IPS-NIHi11 (cell line): Measurements from ENCODE around the gene ZNF516.

Experiments used
- DNase-seq: peaks from one replicate; pipeline ENCODE4 v3.0.0; 2012; ENCODE audit warnings: mixed read lengths, low spot score

ZNF516 gene

GRCh38 chr18:76506974-76507764, 12.1 kb upstream of the ZNF516 start:
- no peak for DNase-seq

DNA sequence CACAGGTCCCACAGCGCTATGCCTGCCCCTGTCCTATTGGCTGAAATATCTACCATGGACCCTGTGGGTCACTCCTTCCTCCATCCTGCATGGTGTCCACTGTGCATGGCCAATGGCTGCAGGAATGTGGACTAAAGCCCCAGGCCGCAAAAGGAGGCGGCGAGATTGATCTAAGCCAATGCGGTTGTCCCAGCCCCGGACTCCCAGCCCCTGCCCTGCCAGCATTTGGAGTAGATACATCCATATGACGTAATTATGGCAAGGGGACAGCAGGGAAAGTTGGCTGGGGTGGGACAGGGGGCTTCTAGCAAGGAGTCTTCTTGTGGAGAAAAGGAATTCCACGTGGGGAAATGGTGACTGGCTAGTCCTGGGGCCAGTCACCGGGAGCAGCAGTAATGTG, 11.4 kb upstream of the ZNF516 start:
- no peak for DNase-seq

DNA sequence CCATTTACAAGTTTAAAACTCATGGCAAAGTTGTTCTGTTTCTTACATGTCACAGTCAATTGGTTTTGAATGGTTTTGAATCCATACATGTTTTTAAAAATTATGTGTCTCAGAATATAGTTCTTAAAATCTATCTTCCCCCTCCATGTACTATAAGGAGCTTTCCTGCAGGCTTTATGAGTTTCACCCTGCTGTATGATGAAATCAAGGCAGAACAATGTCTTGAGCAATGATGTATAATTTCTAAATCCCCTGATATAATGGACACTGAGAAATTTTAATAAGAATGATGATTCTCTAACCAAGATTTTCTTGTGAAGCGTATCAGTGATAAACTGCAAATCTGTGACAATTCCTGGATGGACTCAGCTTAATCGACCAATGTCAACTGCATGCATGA, 10.6 kb upstream of the ZNF516 start:
- no peak for DNase-seq

DNA sequence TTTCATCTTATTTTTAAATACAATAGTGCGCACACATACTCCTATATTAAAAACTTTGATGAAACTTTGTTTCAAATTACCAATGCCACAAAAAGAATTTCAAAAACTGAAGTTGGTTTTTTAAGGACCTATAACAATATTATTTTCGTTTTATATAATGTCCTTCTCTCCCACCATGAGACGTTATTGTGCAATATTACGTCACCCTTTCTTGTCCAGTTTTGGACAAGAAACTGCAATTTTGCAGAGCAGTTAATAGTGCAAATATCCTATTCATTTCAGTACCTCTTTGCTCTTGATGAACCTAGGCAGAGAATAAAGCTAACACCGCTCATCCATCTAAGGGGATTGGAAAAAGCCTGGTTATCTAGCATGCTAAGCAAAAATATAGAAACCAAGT, 9.7 kb upstream of the ZNF516 start:
- no peak for DNase-seq

DNA sequence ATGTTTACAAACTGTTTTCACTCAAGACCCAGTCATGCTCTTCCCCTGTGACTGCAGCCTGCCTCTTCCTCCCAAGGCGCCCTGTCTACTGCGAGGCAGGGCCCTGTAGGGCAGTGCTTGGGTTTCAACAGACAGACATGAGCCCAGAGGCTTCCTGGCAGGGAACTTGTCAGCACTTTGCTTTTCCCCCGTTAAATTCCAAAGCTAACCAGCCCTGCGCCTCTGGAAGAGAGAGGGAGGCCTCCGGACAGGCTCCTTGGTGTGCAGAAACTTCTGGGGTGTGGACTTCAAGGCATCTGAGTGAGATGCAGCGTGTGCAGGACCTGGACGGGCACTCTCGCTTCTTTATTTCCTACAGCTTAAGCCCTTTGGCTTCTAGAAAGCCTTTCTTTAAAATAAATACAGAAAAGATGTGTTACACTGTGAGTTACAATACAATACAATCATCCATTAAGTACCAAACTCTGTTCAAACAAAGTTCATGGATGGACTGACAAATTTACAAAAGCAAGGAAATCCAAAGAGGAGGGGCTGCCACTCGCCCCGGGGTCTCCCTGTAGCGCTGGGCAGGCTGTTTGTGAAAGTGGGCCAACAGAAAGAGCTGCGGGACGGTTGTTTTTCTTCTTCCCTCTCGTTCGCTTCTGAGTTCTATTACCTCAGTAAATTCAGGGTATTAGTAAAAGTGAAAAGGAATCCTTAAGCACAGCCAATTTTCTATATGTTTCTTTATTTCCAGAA, 8.8 kb upstream of the ZNF516 start:
- DNase-seq = no peak

- DNase-seq = no peak
Observed at GRCh38 chr18:76502551-76502950, 7.5 kb upstream of the ZNF516 start.

DNA sequence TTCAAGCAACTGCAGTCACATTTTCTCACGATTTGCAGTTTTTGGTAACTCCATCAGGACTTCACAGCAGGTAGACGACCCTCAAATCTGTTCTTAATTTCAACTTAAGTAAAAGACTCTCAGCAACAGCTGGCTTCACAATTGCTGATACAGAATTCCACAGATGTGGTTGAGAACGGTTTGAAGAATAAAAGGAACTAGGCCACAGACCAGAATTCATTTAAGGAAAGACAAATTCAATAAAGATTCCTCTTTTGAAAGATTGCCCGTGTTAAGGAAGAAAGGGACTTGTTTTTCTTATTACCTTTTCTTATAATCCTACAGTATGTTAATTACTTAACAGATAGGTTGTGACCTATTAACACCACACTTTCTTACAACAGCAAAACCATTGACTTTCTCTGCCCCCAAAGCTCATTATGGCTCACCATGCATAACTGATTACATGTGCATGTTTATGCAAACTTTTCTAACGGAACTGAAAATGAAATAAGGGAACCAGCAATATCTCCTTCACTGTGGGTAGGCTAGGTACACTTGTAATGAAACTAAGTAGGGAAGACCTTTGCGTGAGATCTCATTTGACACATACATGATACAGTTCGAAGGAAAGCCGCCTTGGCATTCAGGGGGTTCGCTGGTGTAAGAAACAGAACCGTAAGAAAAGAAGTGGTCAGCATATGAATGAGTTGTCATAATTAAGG, 4.7 kb upstream of the ZNF516 start:
- no peak for DNase-seq

GRCh38 chr18:76499021-76499420, 4.0 kb upstream of the ZNF516 start:
- no peak for DNase-seq

- no peak for DNase-seq
Observed at GRCh38 chr18:76498064-76498463, 3.0 kb upstream of the ZNF516 start.

- DNase-seq = no peak
Observed at GRCh38 chr18:76497021-76497420, 2.0 kb upstream of the ZNF516 start.

DNA sequence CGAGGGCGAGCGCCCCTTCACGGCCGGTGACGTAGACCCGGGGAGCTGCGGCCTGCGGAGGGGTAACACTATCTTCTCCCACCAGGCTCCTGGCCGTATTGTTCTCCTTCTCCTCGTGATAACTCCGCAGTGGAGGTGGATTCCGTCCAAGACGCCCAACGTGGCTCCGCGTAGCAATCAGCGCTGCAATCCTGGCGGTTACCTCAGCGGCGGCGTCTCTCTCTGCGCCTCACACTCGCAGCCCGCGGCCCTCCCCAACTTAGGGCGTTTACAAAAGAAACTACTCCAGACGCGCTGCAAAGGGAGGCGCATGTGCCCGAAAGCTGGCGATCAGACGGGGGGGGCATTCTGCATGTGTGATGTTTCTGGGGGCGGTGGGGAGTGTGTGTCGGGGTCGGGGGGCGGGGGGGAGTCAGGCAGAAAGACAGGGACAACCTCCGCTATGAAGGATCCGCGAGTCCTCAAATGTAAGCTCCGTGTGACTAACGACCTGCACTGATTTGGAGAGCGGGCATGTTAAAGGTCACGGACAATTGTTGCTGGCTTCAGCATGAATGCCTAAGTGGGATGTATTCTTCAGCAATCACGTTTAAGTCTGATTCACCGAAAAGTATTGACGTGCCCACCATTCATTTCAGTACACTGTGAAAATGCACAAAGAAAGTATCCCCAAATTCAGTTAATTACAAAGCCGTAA, 1.3 kb upstream of the ZNF516 start:
- peak; percentile 51 for DNase-seq

- peak; percentile 44 for DNase-seq
Observed at GRCh38 chr18:76495435-76496193, 572 bp upstream of the ZNF516 start.

GRCh38 chr18:76494231-76495005, 624 bp downstream of the ZNF516 start:
- DNase-seq = peak; percentile 34

- no peak for DNase-seq
Observed at GRCh38 chr18:76493213-76494161, 1.6 kb downstream of the ZNF516 start.

GRCh38 chr18:76492669-76493212, 2.3 kb downstream of the ZNF516 start:
- peak; percentile 94 for DNase-seq

GRCh38 chr18:76491776-76492668, 3.0 kb downstream of the ZNF516 start:
- peak; percentile 37 for DNase-seq

DNA sequence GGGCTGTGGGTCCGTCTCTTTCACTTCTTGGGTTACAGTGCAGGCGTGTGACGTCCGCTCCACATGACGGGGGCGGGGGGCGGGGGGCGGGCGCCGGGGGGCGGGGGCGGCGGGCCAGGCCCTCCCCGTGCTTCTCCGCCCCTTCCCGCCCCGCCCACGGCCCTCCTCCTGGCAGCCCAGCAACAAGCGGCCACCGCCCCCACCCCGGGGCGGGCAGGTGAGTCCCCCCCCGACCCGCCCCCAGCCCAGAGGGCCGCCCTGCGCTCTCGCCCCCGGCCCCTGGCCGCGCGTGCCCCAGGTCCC, 3.6 kb downstream of the ZNF516 start:
- DNase-seq = peak; percentile 86

GRCh38 chr18:76490670-76491472, 4.2 kb downstream of the ZNF516 start:
- DNase-seq = no peak
